ENCODE data around the gene RIC8B.

DNA sequence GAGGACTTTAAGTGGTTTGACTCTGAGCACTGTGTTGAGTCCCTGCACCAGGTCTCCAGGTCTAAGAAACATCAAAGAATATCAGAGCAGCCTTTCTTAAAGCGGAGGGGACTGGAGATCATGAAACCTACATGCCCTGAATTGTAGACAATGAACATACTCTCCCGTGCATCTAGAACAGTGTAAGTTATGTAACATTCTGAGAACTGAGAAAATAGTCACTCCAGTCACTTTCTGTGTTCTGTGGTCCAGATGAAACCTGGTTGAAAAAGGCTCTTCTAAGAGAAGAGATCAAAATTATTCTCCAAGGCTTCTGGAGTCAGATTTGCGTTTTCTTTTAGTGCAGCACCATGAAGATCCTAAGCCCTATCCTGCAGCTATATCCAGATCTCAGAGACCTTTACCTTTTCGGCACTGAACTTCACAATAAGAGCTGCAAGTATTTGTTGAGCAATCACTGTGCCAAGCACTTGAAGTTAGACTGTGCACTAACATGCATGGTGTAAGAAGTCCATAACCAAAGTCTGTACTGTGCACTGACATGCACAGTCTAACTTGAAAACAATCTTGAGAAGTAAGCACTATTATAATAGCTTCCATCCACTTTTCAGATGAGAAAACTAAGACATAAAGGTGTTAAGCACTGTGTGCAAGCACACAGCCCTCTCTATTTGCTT, 115.6 kb downstream of the RIC8B start:
- TF ChIP-seq, protein P1, sequence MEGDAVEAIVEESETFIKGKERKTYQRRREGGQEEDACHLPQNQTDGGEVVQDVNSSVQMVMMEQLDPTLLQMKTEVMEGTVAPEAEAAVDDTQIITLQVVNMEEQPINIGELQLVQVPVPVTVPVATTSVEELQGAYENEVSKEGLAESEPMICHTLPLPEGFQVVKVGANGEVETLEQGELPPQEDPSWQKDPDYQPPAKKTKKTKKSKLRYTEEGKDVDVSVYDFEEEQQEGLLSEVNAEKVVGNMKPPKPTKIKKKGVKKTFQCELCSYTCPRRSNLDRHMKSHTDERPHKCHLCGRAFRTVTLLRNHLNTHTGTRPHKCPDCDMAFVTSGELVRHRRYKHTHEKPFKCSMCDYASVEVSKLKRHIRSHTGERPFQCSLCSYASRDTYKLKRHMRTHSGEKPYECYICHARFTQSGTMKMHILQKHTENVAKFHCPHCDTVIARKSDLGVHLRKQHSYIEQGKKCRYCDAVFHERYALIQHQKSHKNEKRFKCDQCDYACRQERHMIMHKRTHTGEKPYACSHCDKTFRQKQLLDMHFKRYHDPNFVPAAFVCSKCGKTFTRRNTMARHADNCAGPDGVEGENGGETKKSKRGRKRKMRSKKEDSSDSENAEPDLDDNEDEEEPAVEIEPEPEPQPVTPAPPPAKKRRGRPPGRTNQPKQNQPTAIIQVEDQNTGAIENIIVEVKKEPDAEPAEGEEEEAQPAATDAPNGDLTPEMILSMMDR (IDR thresholded peaks at IDR 0.05; ENCODE audit: borderline replicate concordance, extremely low read depth, low read length, poor library complexity, severe bottlenecking) = no peak
- TF ChIP-seq EZH2 (IDR thresholded peaks at IDR 0.05; ENCODE audit: borderline replicate concordance, low read depth, low read length, severe bottlenecking) = no peak
